CD8-positive, alpha-beta memory T cell (primary cell): ENCODE results near the gene RELN. TPM values are rescaled to one million over a fixed set of nuclear protein-coding genes. Genes with fewer than 3 reads are reported as not detected.

Source experiments
- CTCF ChIA-PET: fragments of 350-600 bp; sonication (Branson Sonifier 250); formaldehyde crosslinking; loops from one replicate; lab custom pipeline; 2021; ENCODE audit warnings: antibody characterized with exemption; lab: Charles Lee
- POLR2A ChIA-PET: fragments of 350-600 bp; sonication (Branson Sonifier 250); formaldehyde crosslinking; loops from one replicate; lab custom pipeline; 2021; ENCODE audit warnings: antibody characterized with exemption; lab: Charles Lee
- DNase-seq, 5 donors: peaks; one replicate each; pipeline versions ENCODE4 v3.0.0 to v3.0.0-alpha.2; 2020 to 2022; ENCODE audit warnings: mixed read lengths in 1 of 5
- H3K27ac ChIP-seq: one replicate; pipeline ENCODE4 v1.7.0; 2013; ENCODE audit warnings: low read depth, mild to moderate bottlenecking, low read length, moderate library complexity
- H3K27me3 ChIP-seq: 2 replicates; pipeline ENCODE4 v1.7.0; 2013; ENCODE audit warnings: low read length, mild to moderate bottlenecking; ENCODE audit not compliant: insufficient read depth, poor library complexity, severe bottlenecking
- H3K36me3 ChIP-seq: 2 replicates; pipeline ENCODE4 v1.7.0; 2013; ENCODE audit warnings: mild to moderate bottlenecking, low read length, moderate library complexity; ENCODE audit not compliant: insufficient read depth
- H3K4me1 ChIP-seq: 2 replicates; pipeline ENCODE4 v1.7.0; 2013; ENCODE audit warnings: mild to moderate bottlenecking, low read length, moderate library complexity; ENCODE audit not compliant: insufficient read depth
- H3K4me3 ChIP-seq: 2 replicates; pipeline ENCODE4 v1.7.0; 2013; ENCODE audit warnings: mild to moderate bottlenecking, low read length
- H3K9me3 ChIP-seq: 2 replicates; pipeline ENCODE4 v1.7.0; 2013; ENCODE audit warnings: mild to moderate bottlenecking, low read length
- H3K27ac Mint-ChIP-seq, 8 donors: one replicate each; pipeline ENCODE4 v1.8.0; 2020 to 2021; ENCODE audit warnings: mixed read lengths in 8 of 8, mild to moderate bottlenecking in 6 of 8, inconsistent platforms in 3 of 8, moderate library complexity in 3 of 8
- H3K27me3 Mint-ChIP-seq, 2 donors: one replicate each; pipeline ENCODE4 v1.8.0; 2020 to 2021; ENCODE audit warnings: mixed read lengths in 2 of 2, mild to moderate bottlenecking in 1 of 2, moderate library complexity in 1 of 2
- H3K36me3 Mint-ChIP-seq, 3 donors: one replicate each; pipeline ENCODE4 v1.8.0; 2020 to 2021; ENCODE audit warnings: mixed read lengths in 3 of 3, inconsistent platforms in 1 of 3, mild to moderate bottlenecking in 1 of 3
- H3K4me1 Mint-ChIP-seq, 3 donors: one replicate each; pipeline ENCODE4 v1.8.0; 2020 to 2021; ENCODE audit warnings: mixed read lengths in 3 of 3, inconsistent platforms in 1 of 3, mild to moderate bottlenecking in 1 of 3
- H3K4me3 Mint-ChIP-seq, 7 donors: one replicate each; pipeline ENCODE4 v1.8.0; 2020 to 2021; ENCODE audit warnings: mixed read lengths in 7 of 7, mild to moderate bottlenecking in 6 of 7, moderate library complexity in 4 of 7, inconsistent platforms in 2 of 7
- H3K9me3 Mint-ChIP-seq, 5 donors: one replicate each; pipeline ENCODE4 v1.8.0; 2020 to 2022; ENCODE audit warnings: mixed read lengths in 5 of 5, mild to moderate bottlenecking in 3 of 5, moderate library complexity in 2 of 5, inconsistent platforms in 1 of 5
- polyA plus RNA-seq: library from polyadenylated mRNA; unstranded; fragments of 300-500 nt; fragmentation: Illumina TruSeq; gene quantifications from one replicate; pipeline ENCODE4 v1.2.3, GENCODE V29; 2021
- total RNA-seq, 2 experiments: library from RNA; stranded (reverse); gene quantifications; one replicate each; pipeline ENCODE4 v1.2.3, GENCODE V29; 2021

The RELN gene
- total and polyA plus RNA-seq, 3 experiments from 2014 or later, result not detected

- H3K4me3 ChIP-seq, result no peak overlapping the region
- Mint-ChIP-seq H3K4me3 (no peak overlapping the region), H3K27ac (no peak overlapping the region), H3K9me3 (peaks cover 18 to 30% (median 20%) of the 10 kb centered on the region in 5 donors), H3K36me3 (no peaks in the 10 kb centered on the region), H3K27me3 (peaks cover 0 to 3% of the 10 kb centered on the region in 2 donors), H3K4me1 (no peaks in the 10 kb centered on the region)
- H3K36me3 ChIP-seq, result no peaks in the 10 kb centered on the region
- no peak overlapping the region for H3K27ac ChIP-seq
- H3K27me3 ChIP-seq, result no peaks in the 10 kb centered on the region
- ChIA-PET CTCF (no interaction called here), POLR2A (no interaction called here)
- DNase-seq, result no peak
- no peaks in the 10 kb centered on the region for H3K9me3 ChIP-seq
- H3K4me1 ChIP-seq, result no peaks in the 10 kb centered on the region
Observed at GRCh38 chr7:103648135-103648534, 341.3 kb downstream of the RELN start.

- ChIA-PET POLR2A (no interaction called here), CTCF (no interaction called here)
- Histone ChIP-seq H3K9me3 (no peaks in the 10 kb centered on the region), H3K27me3 (no peaks in the 10 kb centered on the region), H3K27ac (no peak overlapping the region), H3K4me1 (no peaks in the 10 kb centered on the region), H3K36me3 (no peaks in the 10 kb centered on the region), H3K4me3 (no peak overlapping the region)
- no peak for DNase-seq
- Mint-ChIP-seq H3K27me3 (peaks cover 0 to 1% of the 10 kb centered on the region in 2 donors), H3K9me3 (peaks cover 18 to 30% (median 23%) of the 10 kb centered on the region in 5 donors), H3K36me3 (no peaks in the 10 kb centered on the region), H3K27ac (no peak overlapping the region), H3K4me3 (no peak overlapping the region), H3K4me1 (no peaks in the 10 kb centered on the region)
Observed at GRCh38 chr7:103644319-103644718, 345.1 kb downstream of the RELN start.

DNA sequence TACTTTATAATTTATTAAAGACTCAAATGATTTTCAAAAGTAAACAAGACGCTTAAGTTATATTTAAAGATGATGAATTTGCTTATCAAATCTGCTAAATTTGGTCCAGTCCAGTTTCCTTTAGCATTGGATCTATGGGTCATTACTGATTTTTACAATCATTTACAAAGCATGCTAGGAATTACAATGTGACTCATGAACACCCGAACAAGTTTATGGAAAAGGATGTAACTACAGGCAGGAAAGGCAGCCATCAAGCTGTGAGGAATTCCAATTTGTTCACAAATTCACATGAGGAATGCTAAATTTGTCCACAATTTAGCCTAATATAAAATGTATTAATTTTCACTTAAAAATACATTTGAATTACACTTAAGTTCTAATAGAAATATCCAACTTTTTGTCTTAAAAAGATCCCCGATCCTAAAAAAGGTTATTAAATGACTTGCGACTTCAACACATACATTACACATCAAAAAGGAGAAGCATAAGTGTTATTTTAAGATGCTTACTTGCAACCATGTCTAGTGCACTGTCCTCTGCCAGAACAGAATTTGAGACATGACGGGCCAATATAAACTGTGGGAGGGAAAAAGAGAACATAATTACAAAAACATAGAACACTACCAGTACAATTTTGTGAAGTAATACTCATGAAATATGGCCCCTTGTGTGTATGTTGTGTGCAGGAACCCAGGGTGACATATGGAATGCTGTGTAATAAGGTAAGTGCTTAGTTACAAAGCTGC is 349.3 kb downstream of the RELN start:
- no peak overlapping the region for H3K27ac ChIP-seq
- H3K36me3 ChIP-seq, result no peaks in the 10 kb centered on the region
- H3K27me3 Mint-ChIP-seq, result peaks cover 1 to 3% of the 10 kb centered on the region in 2 donors
- H3K27ac Mint-ChIP-seq, result no peak overlapping the region
- POLR2A ChIA-PET, result no interaction called here
- no peak for DNase-seq
- no peaks in the 10 kb centered on the region for H3K27me3 ChIP-seq
- no peaks in the 10 kb centered on the region for H3K36me3 Mint-ChIP-seq
- H3K9me3 ChIP-seq, result no peaks in the 10 kb centered on the region
- no peak overlapping the region for H3K4me3 ChIP-seq
- H3K4me1 ChIP-seq, result no peaks in the 10 kb centered on the region
- H3K4me1 Mint-ChIP-seq, result no peaks in the 10 kb centered on the region
- CTCF ChIA-PET, result no interaction called here
- H3K4me3 Mint-ChIP-seq, result no peak overlapping the region
- H3K9me3 Mint-ChIP-seq, result peaks cover 7 to 11% (median 8%) of the 10 kb centered on the region in 5 donors

- no peaks in the 10 kb centered on the region for H3K4me1 ChIP-seq
- no peak for DNase-seq
- Mint-ChIP-seq H3K4me1 (no peaks in the 10 kb centered on the region), H3K36me3 (no peaks in the 10 kb centered on the region), H3K27ac (no peak overlapping the region), H3K4me3 (no peak overlapping the region), H3K9me3 (peaks cover 0 to 4% (median 3%) of the 10 kb centered on the region in 5 donors), H3K27me3 (peaks cover 0 to 3% of the 10 kb centered on the region in 2 donors)
- H3K27ac ChIP-seq, result no peak overlapping the region
- no peaks in the 10 kb centered on the region for H3K36me3 ChIP-seq
- H3K4me3 ChIP-seq, result no peak overlapping the region
- ChIA-PET POLR2A (no interaction called here), CTCF (no interaction called here)
- no peaks in the 10 kb centered on the region for H3K27me3 ChIP-seq
- no peaks in the 10 kb centered on the region for H3K9me3 ChIP-seq
Observed at GRCh38 chr7:103637726-103638125, 351.7 kb downstream of the RELN start.

DNA sequence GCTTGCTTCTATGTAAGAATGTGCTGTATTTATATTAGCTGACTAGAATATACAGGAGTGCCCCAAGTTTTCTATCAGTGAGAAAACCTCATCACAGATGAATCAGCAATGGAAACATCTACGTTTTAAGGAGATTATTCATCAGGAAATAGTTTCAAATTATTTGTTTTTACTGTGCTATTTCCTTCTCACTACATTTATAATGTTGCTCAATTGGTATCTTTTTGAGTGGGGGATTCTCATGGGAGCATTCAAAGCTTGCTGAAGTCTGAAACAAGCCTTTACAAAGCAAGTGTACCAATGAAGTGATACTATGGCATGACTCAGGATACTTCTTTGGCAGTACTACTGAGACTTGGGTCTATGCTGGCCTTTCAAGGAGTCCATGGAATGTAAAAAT is 352.4 kb downstream of the RELN start:
- POLR2A ChIA-PET, result no interaction called here
- peaks cover 0 to 4% (median 2%) of the 10 kb centered on the region in 5 donors for H3K9me3 Mint-ChIP-seq
- DNase-seq, result no peak
- Histone ChIP-seq H3K4me3 (no peak overlapping the region), H3K9me3 (no peaks in the 10 kb centered on the region), H3K4me1 (no peaks in the 10 kb centered on the region), H3K36me3 (no peaks in the 10 kb centered on the region), H3K27ac (no peak overlapping the region), H3K27me3 (no peaks in the 10 kb centered on the region)
- peaks cover 2 to 3% of the 10 kb centered on the region in 2 donors for H3K27me3 Mint-ChIP-seq
- CTCF ChIA-PET, result no interaction called here
- no peaks in the 10 kb centered on the region for H3K36me3 Mint-ChIP-seq
- no peak overlapping the region for H3K27ac Mint-ChIP-seq
- H3K4me1 Mint-ChIP-seq, result no peaks in the 10 kb centered on the region
- no peak overlapping the region for H3K4me3 Mint-ChIP-seq

- Mint-ChIP-seq H3K27me3 (peaks cover 2 to 3% of the 10 kb centered on the region in 2 donors), H3K4me1 (no peaks in the 10 kb centered on the region), H3K9me3 (peaks cover 0 to 4% (median 0%) of the 10 kb centered on the region in 5 donors), H3K36me3 (no peaks in the 10 kb centered on the region), H3K27ac (peak overlapping the region in 1 of 8 donors; percentile 54), H3K4me3 (no peak overlapping the region)
- CTCF ChIA-PET, result no interaction called here
- Histone ChIP-seq H3K9me3 (no peaks in the 10 kb centered on the region), H3K4me1 (no peaks in the 10 kb centered on the region), H3K27ac (no peak overlapping the region), H3K27me3 (no peaks in the 10 kb centered on the region), H3K4me3 (no peak overlapping the region), H3K36me3 (no peaks in the 10 kb centered on the region)
- DNase-seq, result no peak
- POLR2A ChIA-PET, result no interaction called here
Observed at GRCh38 chr7:103636153-103636552, 353.3 kb downstream of the RELN start.

- Histone ChIP-seq H3K9me3 (no peaks in the 10 kb centered on the region), H3K36me3 (no peaks in the 10 kb centered on the region), H3K4me3 (no peak overlapping the region), H3K27me3 (no peaks in the 10 kb centered on the region), H3K4me1 (no peaks in the 10 kb centered on the region), H3K27ac (no peak overlapping the region)
- no peak for DNase-seq
- Mint-ChIP-seq H3K4me3 (no peak overlapping the region), H3K4me1 (no peaks in the 10 kb centered on the region), H3K9me3 (peaks cover 0 to under 1% (median 0%) of the 10 kb centered on the region in 5 donors), H3K27me3 (peaks cover 2 to 11% of the 10 kb centered on the region in 2 donors), H3K27ac (no peak overlapping the region), H3K36me3 (no peaks in the 10 kb centered on the region)
- ChIA-PET POLR2A (no interaction called here), CTCF (no interaction called here)
Observed at GRCh38 chr7:103632972-103633371, 356.5 kb downstream of the RELN start.

DNA sequence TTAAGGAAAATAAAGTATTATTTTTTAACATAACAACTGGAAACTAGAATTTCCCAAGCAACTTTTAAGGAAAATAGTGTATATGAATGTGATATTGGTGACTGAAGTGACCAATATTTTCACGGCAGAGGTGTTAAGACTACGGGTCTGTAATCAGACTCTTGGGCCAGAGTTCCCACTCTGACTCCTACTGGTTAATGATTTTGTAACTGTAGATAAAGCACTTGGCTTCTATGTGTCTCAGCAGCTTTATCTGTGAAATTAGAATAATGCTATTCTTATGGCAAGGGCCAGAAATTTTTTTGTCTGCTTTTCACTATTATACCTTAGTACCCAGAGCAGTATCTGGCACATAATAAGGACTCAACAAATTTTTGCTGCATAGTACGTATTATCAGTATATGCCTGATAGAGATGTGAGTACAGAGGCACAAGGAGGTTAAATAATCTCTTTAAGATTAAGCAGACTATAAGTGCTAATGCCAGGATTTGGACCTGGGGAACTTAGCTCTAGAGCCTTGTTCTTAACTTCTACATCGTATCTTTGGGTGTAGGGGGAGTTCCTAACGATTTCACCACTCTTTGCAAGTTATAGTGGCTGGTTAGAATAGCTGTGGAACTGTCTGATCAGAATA is 357.3 kb downstream of the RELN start:
- Mint-ChIP-seq H3K4me1 (no peaks in the 10 kb centered on the region), H3K9me3 (no peaks in the 10 kb centered on the region), H3K27ac (no peak overlapping the region), H3K27me3 (peaks cover 2 to 8% of the 10 kb centered on the region in 2 donors), H3K4me3 (no peak overlapping the region), H3K36me3 (no peaks in the 10 kb centered on the region)
- Histone ChIP-seq H3K27ac (no peak overlapping the region), H3K4me1 (no peaks in the 10 kb centered on the region), H3K27me3 (no peaks in the 10 kb centered on the region), H3K36me3 (no peaks in the 10 kb centered on the region), H3K9me3 (no peaks in the 10 kb centered on the region), H3K4me3 (no peak overlapping the region)
- CTCF ChIA-PET, result no interaction called here
- POLR2A ChIA-PET, result no interaction called here
- no peak for DNase-seq
